K562 (cell line): ENCODE results near the gene NDUFS8. TPM values are rescaled to one million over a fixed set of nuclear protein-coding genes. Genes with fewer than 3 reads are reported as not detected.

Experiments used
- ATAC-seq: fragments of 200-7000 bp; cut with Tn5 transposase; 3 replicates; pipeline ENCODE4 v1.9.1; 2020; ENCODE audit warnings: moderate library complexity
- BruUV-seq: library from RNA; stranded (reverse); fragments of 400-500 nt; replicated peaks from 2 replicates; lab custom pipeline; 2021; lab: Mats Ljungman, UMichigan
- CTCF ChIA-PET: fragments of 300-600 bp; formaldehyde crosslinking; extraction: SDS; loops from one replicate; lab custom pipeline; 2021; ENCODE audit warnings: low intra/inter-chr PET ratio; lab: Yijun Ruan, JAX
- POLR2A ChIA-PET: fragments of 300-600, 350-650 bp; sonication (Branson Sonifier 250); formaldehyde crosslinking; extraction: SDS; loops from one replicate; lab custom pipeline; 2021; ENCODE audit warnings: antibody characterized with exemption, inconsistent platforms; lab: Yijun Ruan, JAX
- DNase-seq, 4 experiments: peaks; one replicate each; pipeline versions ENCODE4 v3.0.0 to v3.0.0-alpha.2; 2011 to 2018; ENCODE audit warnings: low spot score in 3 of 4, mixed read lengths in 3 of 4; ENCODE audit errors: extremely low read depth in 1 of 4
- FAIRE-seq: peaks from 2 replicates; lab custom pipeline; 2011; peaks lifted over from hg19 to GRCh38; lab: Jason Lieb, UNC
- H2AFZ ChIP-seq: 2 replicates; pipeline ENCODE4 v1.6.0; 2011; ENCODE audit warnings: low read depth, low read length, control low read depth, inconsistent platforms
- H3K27ac ChIP-seq: fragments of 200-600 bp; 3 replicates; pipeline ENCODE4 v1.8.0; 2011; ENCODE audit warnings: low read depth, mild to moderate bottlenecking, control low read depth, inconsistent platforms, low read length, moderate library complexity, mixed read lengths; ENCODE audit errors: extremely low read depth
- H3K27me3 ChIP-seq, 2 experiments: fragments of 300-600 bp in 1 of 2; 2 replicates in 1 of 2; 3 replicates in 1 of 2; pipeline versions ENCODE4 v1.6.0 to v1.8.0; 2011; ENCODE audit warnings: inconsistent platforms in 2 of 2, low read length in 2 of 2, mild to moderate bottlenecking in 1 of 2, mixed read lengths in 1 of 2, moderate library complexity in 1 of 2; ENCODE audit not compliant: control insufficient read depth in 2 of 2, insufficient read depth in 2 of 2
- H3K36me3 ChIP-seq: fragments of 300-600 bp; 3 replicates; pipeline ENCODE4 v1.8.0; 2011; ENCODE audit warnings: mild to moderate bottlenecking, low read length, inconsistent platforms; ENCODE audit not compliant: control insufficient read depth, insufficient read depth
- H3K4me1 ChIP-seq, 2 experiments: fragments of 200-600 bp in 1 of 2; replicated peaks in 1 of 2; 2 replicates in 1 of 2; 3 replicates in 1 of 2; pipeline versions ENCODE4 v1.5.1 to v1.8.0; 2011; ENCODE audit warnings: inconsistent platforms in 2 of 2, low read length in 2 of 2, mild to moderate bottlenecking in 1 of 2, mixed read lengths in 1 of 2, moderate library complexity in 1 of 2; ENCODE audit not compliant: control insufficient read depth in 2 of 2, insufficient read depth in 2 of 2
- H3K4me2 ChIP-seq: 2 replicates; pipeline ENCODE4 v1.6.1; 2011; ENCODE audit warnings: low read length, control low read depth, inconsistent platforms, mixed read lengths; ENCODE audit not compliant: insufficient read depth
- H3K4me3 ChIP-seq: fragments of 200-600 bp; sonication (generic), shearing (Covaris generic); 2 replicates; pipeline ENCODE4 v1.5.1; 2016; ENCODE audit warnings: control low read depth, inconsistent platforms
- H3K79me2 ChIP-seq: fragments of 200-600 bp; 3 replicates; pipeline ENCODE4 v1.8.0; 2011; ENCODE audit warnings: low read length, inconsistent platforms; ENCODE audit not compliant: control insufficient read depth, insufficient read depth
- H3K9ac ChIP-seq, 2 experiments: 2 replicates each; pipeline versions ENCODE4 v1.6.0 to v1.6.1; 2011; ENCODE audit warnings: low read depth in 2 of 2, low read length in 2 of 2, control low read depth in 1 of 2, inconsistent platforms in 1 of 2, mild to moderate bottlenecking in 1 of 2, mixed read lengths in 1 of 2; ENCODE audit not compliant: insufficient read depth in 1 of 2
- H3K9me1 ChIP-seq: one replicate; pipeline ENCODE4 v1.6.0; 2011; ENCODE audit warnings: inconsistent platforms, mild to moderate bottlenecking, low read length, moderate library complexity; ENCODE audit not compliant: control insufficient read depth, insufficient read depth
- H3K9me3 ChIP-seq: replicated peaks from 2 replicates; pipeline ENCODE4 v1.5.1; 2011; ENCODE audit warnings: low read depth, low read length, inconsistent platforms; ENCODE audit not compliant: control insufficient read depth, insufficient read depth
- H4K20me1 ChIP-seq: replicated peaks from 2 replicates; pipeline ENCODE4 v1.6.1; 2011; ENCODE audit warnings: low read length, inconsistent platforms, mixed read lengths; ENCODE audit not compliant: control insufficient read depth, insufficient read depth
- ADNP ChIP-seq: fragments of 200-800 bp; sonication (Bioruptor generic); IDR thresholded peaks from 2 replicates; pipeline ENCODE4 v1.6.1; 2016; ENCODE audit warnings: missing genetic modification characterization, missing compliant biosample characterization
- BCL6 ChIP-seq: fragments of 250-450 bp; sonication (Bioruptor Pico); IDR thresholded peaks from 2 replicates; pipeline ENCODE4 v1.4.0; 2020
- CAMTA2 ChIP-seq: fragments of 250-450 bp; sonication (Bioruptor Pico); conservative IDR thresholded peaks from 2 replicates; pipeline ENCODE4 v1.5.1; 2022
- GTF2A2 ChIP-seq: IDR thresholded peaks from 2 replicates; pipeline ENCODE4 v1.6.1; 2016; ENCODE audit warnings: mild to moderate bottlenecking, missing genetic modification characterization, missing compliant biosample characterization
- IRF2 ChIP-seq: sonication (generic); formaldehyde crosslinking; IDR thresholded peaks from 2 replicates; pipeline ENCODE4 v1.8.1; 2022; ENCODE audit warnings: mild to moderate bottlenecking, missing genetic modification reagents
- KAT2B ChIP-seq: IDR thresholded peaks from one replicate; pipeline ENCODE4 v1.6.1; 2012; ENCODE audit warnings: low read depth, mild to moderate bottlenecking, control low read depth, inconsistent platforms, low read length, moderate library complexity
- MITF ChIP-seq: IDR thresholded peaks from 2 replicates; pipeline ENCODE4 v1.6.1; 2014; ENCODE audit warnings: antibody characterized with exemption
- PREB ChIP-seq: sonication (generic); formaldehyde crosslinking; IDR thresholded peaks from 2 replicates; pipeline ENCODE4 v1.8.1; 2023; ENCODE audit warnings: mild to moderate bottlenecking, missing genetic modification reagents
- RBM17 ChIP-seq: fragments of 200-400 bp; formaldehyde crosslinking; IDR thresholded peaks from 2 replicates; pipeline ENCODE4 v1.6.1; 2017; ENCODE audit warnings: low read depth, mild to moderate bottlenecking, low read length, borderline replicate concordance
- SREBF2 ChIP-seq: sonication (generic); formaldehyde crosslinking; IDR thresholded peaks from 2 replicates; pipeline ENCODE4 v1.4.0; 2020; ENCODE audit warnings: mild to moderate bottlenecking, missing genetic modification reagents
- WGBS: fragments of 100-300 bp; shearing (Covaris generic); methylation state at CpG from one replicate; pipeline ENCODE4 v1.1.6; 2016; ENCODE audit warnings: low coverage, mixed read lengths; ENCODE audit not compliant: insufficient coverage; ENCODE audit errors: missing lambda C conversion rate; 5-methylcytosine and 5-hydroxymethylcytosine counted together
- in situ Hi-C: fragments of 300-500 bp; cut with MboI; formaldehyde crosslinking; loops from 4 replicates; pipeline ENCODE4 v1.15.0; 2018; ENCODE audit warnings: inconsistent platforms, mixed read lengths
- intact Hi-C: fragments of 100-400 bp; cut with micrococcal nuclease; formaldehyde crosslinking; loops from 2 replicates; pipeline ENCODE4 v1.14.2; 2022
- polyA plus RNA-seq, 8 experiments: library from polyadenylated mRNA; depleted of rRNA in 4 of 8; stranded (reverse) in 5 of 8; unstranded in 3 of 8; fragments of >200 nt; fragmentation: Nextera tagmentation in 2 of 8; fragmentation: Illumina TruSeq in 1 of 8; extraction: Ambion mirVana in 2 of 8; extraction: Trizol in 1 of 8; gene quantifications; 2 replicates each; pipeline versions ENCODE4 v1.2.1 to v1.2.3, GENCODE V29; 2011 to 2014; ENCODE audit warnings: inconsistent platforms in 1 of 8, missing spikeins in 1 of 8
- total RNA-seq, 7 experiments: library from RNA; depleted of rRNA in 6 of 7; stranded (reverse); fragments of >200 nt in 6 of 7; fragmentation: Illumina TruSeq in 2 of 7; extraction: Trizol in 2 of 7; gene quantifications; 2 replicates each; pipeline versions ENCODE4 v1.2.1 to v1.2.3, GENCODE V29; 2011 to 2021; ENCODE audit warnings: low replicate concordance in 1 of 7
- TF ChIP-seq, protein P1 (sequence below): sonication (generic); formaldehyde crosslinking; IDR thresholded peaks from 2 replicates; pipeline ENCODE4 v1.8.1; 2023; ENCODE audit warnings: mild to moderate bottlenecking, missing genetic modification reagents

NDUFS8 gene
- total and polyA plus RNA-seq, 9 of the 15 experiments (the other 6 are each of a cell fraction or from before 2014, with no cell fraction given) = 36.5 to 351 (median 101) TPM

GRCh38 chr11:68081691-68082090 is 51.2 kb downstream of the NDUFS8 start:
- BruUV-seq = no TSS peak
- DNase-seq (no peak), FAIRE-seq (no peak), ATAC-seq (no peak)
- H3K9me1 ChIP-seq = no peaks in the 10 kb centered on the region
- H3K36me3 ChIP-seq = peaks cover 43% of the 10 kb centered on the region; the same call in 2 of the 3 replicates
- TF ChIP-seq PREB = no peak
- TF ChIP-seq CAMTA2 = no peak
- no peak for TF ChIP-seq BCL6
- no peak for TF ChIP-seq IRF2 (CRISPR knock-in tag)
- no peaks in the 10 kb centered on the region for H4K20me1 ChIP-seq
- in situ Hi-C loops (no loop called here), intact Hi-C loops (no loop called here)
- no peaks in the 10 kb centered on the region for H3K27me3 ChIP-seq
- H3K4me1 ChIP-seq = no peaks in the 10 kb centered on the region
- ChIA-PET POLR2A (no interaction called here), CTCF (no interaction called here)
- no peaks in the 10 kb centered on the region for H3K9me3 ChIP-seq
- no peak overlapping the region for H3K4me2 ChIP-seq
- 95% methylated on average over 9 of the region's 9 CpGs for WGBS
- no peak overlapping the region for H3K9ac ChIP-seq
- H2AFZ ChIP-seq = no peak overlapping the region
- H3K4me3 ChIP-seq = no peak overlapping the region
- no peaks in the 10 kb centered on the region for H3K79me2 ChIP-seq
- no peak overlapping the region for H3K27ac ChIP-seq

DNA sequence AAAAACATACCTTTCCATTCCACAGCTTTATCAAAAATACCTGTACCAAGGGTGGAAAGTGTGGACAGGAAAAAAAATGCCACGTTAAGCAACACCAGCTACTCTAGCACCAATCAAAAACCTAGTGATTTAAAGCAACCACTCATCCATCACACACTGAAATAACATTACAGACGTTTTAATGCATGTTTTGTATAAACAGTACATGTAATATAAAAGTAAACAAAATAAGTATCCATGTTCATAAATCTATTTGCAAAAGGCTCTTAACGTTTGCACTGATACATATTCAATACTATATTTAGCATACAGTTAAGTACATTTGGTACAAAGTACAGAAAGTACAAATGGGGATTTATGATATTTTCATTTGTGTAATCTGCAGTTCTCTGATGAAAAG is 52.0 kb downstream of the NDUFS8 start:
- ChIA-PET POLR2A (no interaction called here), CTCF (no interaction called here)
- no peaks in the 10 kb centered on the region for H3K27me3 ChIP-seq
- H3K27ac ChIP-seq = no peak overlapping the region
- no peaks in the 10 kb centered on the region for H4K20me1 ChIP-seq
- H3K36me3 ChIP-seq = peaks cover 40% of the 10 kb centered on the region; the same call in 2 of the 3 replicates
- ATAC-seq (no peak), DNase-seq (no peak), FAIRE-seq (no peak)
- TF ChIP-seq KAT2B (no peak), GTF2A2 (tag) (no peak), MITF (no peak), ADNP (tag) (no peak), SREBF2 (CRISPR knock-in tag) (no peak), RBM17 (no peak)
- TF ChIP-seq, protein P1, sequence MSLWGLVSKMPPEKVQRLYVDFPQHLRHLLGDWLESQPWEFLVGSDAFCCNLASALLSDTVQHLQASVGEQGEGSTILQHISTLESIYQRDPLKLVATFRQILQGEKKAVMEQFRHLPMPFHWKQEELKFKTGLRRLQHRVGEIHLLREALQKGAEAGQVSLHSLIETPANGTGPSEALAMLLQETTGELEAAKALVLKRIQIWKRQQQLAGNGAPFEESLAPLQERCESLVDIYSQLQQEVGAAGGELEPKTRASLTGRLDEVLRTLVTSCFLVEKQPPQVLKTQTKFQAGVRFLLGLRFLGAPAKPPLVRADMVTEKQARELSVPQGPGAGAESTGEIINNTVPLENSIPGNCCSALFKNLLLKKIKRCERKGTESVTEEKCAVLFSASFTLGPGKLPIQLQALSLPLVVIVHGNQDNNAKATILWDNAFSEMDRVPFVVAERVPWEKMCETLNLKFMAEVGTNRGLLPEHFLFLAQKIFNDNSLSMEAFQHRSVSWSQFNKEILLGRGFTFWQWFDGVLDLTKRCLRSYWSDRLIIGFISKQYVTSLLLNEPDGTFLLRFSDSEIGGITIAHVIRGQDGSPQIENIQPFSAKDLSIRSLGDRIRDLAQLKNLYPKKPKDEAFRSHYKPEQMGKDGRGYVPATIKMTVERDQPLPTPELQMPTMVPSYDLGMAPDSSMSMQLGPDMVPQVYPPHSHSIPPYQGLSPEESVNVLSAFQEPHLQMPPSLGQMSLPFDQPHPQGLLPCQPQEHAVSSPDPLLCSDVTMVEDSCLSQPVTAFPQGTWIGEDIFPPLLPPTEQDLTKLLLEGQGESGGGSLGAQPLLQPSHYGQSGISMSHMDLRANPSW = no peak
- 27% methylated on average over 3 of the region's 3 CpGs for WGBS
- H3K9me1 ChIP-seq = no peaks in the 10 kb centered on the region
- no TSS peak for BruUV-seq
- H3K4me3 ChIP-seq = no peak overlapping the region
- no peak overlapping the region for H3K4me2 ChIP-seq
- no peak overlapping the region for H2AFZ ChIP-seq
- H3K79me2 ChIP-seq = no peaks in the 10 kb centered on the region
- H3K9me3 ChIP-seq = no peaks in the 10 kb centered on the region
- no peaks in the 10 kb centered on the region for H3K4me1 ChIP-seq
- intact Hi-C loops = no loop called here
- in situ Hi-C loops = no loop called here
- no peak overlapping the region for H3K9ac ChIP-seq
